GF-D8 (cell line): Measurements from ENCODE around the gene ARHGEF37.

ENCODE experiments used
- DNase-seq: peaks from one replicate; lab custom pipeline; 2025; lab: John Stamatoyannopoulos, UW

Gene ARHGEF37

GRCh38 chr5:149675610-149676201 is 94.4 kb downstream of the ARHGEF37 start:
- DNase-seq = no peak

DNA sequence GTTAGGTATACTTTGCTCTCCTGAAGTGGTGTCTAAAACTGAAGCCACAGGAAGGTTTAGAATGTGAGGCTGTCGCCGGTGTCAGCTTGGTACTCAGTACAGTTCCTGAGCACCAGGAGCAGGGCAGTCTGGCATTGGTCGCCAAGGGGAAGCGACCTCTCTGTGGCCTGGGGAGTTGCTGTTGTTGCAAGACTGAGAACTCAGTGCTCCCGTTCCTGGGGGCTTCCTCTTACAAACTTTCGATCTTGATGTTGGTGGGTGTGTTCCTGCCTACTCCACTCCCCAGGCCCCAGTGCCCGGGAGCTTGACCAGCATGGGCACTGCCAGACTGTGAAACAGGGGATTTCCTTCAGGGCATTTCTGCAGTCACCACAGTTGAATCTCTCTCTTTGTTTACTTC is 96.4 kb downstream of the ARHGEF37 start:
- no peak for DNase-seq

DNA sequence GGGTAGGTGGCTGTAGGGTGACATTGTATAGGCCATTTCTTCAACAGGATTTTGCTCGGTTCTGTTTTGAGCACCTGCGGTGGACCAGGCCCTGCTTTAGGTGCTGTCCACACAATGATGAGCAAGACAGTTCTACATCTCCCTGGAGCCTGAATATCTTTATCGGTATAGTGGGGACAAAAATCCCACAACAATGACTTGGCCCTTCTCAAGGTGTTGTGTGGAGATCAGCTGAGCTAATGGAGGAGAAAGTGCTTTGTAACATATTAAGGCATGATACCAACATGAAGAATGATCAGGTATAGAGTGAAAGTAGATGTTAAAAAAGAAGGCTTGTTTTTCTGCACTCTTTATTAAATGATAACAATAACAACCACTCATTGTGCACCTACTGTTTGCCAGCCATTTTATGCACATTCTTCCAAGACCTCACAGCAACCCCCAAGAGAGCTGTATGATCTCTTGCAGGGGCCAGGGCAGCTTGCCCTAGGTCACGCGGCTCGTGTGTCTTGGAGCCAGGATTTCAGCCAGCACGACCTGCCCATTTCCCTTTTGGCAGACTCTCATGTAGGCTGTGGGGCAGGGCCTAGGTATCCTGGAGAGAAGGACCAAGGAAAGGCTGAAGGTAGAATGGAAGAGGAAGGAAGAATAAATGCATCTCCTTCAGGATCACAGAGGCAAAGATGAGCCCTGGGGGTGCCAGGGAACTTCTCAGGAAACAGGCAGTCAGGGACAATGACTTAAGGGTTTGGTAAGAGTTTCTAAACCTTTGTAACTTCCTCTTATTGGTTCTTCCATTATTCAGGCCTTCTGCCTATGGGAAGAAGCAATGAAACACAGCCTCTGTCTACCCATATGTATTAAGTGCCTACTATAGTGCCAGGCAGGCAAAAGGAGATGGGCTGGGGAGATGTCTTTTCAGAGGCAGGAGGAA is 98.8 kb downstream of the ARHGEF37 start:
- peak; percentile 77 for DNase-seq

- DNase-seq = peak; percentile 77
Observed at GRCh38 chr5:149680810-149681221, 99.5 kb downstream of the ARHGEF37 start.

DNA sequence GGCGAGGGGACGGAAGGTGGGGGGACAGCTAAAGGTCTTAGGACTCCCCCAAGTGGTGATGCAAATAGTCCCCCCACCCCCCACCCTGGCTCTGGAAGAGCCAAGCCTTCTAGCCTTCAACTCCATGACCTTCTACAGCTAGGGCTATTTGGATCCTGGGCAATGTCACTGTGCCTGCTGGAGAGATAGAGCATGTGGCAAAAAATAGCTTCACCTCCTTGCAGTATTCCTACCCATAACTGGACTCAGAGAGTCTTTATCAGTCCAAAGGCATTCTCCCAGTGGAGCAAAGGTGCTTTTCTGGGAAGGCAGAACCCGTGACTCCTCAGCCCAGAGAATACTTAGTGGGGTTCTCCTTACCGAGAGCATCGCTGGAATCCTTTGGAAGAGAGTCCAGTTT is 100.0 kb downstream of the ARHGEF37 start:
- DNase-seq = no peak

DNA sequence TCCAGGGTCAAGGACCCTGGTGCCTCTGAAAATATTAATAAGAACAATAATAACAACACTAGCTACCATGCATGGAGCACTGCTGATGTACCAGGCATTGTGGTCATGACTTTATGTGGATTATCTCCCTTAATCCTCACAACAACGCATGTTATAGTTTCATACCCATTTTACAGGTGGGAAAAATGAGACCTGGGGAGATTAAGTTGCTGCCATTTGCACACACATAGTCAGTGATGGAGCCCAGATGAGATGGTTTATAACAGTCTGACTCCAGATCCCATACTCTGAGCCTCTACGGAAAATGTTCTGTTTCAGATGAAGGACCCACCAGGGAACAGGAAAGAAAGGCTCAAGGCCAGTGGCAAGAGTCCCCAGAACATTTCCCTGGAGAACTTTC is 100.6 kb downstream of the ARHGEF37 start:
- no peak for DNase-seq

DNA sequence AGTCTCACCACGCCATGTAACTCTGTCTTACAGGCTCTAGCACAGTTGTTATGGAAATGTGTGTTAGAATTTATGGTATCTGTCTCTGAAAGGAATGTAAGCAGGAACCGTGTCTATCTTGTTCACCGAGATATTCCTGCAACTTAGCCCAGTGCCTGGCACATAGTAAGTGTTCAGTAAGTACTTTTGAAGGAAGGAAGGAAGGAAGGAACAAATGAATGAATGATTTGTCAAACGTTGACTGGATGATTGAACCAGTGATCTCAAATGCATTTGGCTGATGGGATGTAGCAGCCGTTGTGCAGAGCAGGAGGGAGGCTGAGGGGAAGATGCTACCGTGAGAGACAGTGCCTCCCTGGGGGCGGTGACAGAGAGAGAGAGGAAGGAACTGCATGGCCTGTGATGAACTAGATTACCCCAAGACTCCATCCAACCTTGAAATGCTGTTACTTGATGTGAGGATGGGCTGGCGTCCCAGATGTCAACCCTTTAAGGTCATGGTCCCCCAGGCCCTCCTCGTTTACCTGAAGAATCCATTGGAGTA is 101.3 kb downstream of the ARHGEF37 start:
- DNase-seq = no peak

GRCh38 chr5:149683964-149684363 is 102.7 kb downstream of the ARHGEF37 start:
- no peak for DNase-seq

- no peak for DNase-seq
Observed at GRCh38 chr5:149684371-149684770, 103.1 kb downstream of the ARHGEF37 start.
